NOMO-1 treated with dmso at 0.1 percent for 144 hours (cell line): ENCODE data around the gene GPC5.

Experiments used
- DNase-seq: peaks from one replicate; lab custom pipeline; 2025; ENCODE audit not compliant: unreplicated experiment; lab: John Stamatoyannopoulos, UW

Gene GPC5

DNA sequence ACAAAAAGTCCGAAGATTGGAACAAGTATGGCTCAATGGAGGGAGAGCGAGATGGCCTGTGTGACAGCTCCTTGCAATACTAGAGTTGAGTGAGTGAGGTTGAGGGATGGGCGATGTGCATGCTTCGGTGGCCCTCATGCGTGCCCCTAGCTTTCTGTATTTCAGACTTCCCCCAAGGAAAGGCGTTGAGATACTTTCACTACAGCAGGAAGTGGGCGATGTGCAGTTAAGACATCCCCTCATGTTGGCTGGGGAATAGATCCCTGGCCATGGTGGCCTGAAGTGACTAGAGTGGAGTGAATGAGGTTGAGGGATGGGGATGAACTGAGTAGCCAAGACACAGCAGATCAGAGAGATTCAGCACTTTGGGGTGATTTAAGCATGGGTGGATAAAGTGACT, 1194.3 kb downstream of the GPC5 start:
- DNase-seq, result no peak

DNA sequence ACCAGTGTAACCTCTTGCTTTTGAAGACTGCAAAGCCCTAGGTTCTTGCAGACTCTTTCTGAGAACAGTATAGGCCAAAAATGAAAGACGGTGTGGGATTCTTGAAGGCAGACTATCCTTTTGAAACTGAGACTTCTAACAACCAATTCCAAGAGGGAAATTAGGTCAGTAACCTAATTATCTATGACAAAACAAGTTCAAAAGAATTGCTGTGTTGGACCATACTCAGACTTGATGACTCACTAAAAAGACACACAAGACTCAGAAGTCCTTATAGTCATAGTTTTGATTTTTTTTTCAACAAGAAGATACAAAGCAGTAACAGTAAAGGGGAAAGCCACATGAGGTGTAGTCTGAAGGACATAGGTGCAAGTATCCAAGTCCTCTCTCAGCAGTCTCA, 1204.1 kb downstream of the GPC5 start:
- DNase-seq, result no peak

DNA sequence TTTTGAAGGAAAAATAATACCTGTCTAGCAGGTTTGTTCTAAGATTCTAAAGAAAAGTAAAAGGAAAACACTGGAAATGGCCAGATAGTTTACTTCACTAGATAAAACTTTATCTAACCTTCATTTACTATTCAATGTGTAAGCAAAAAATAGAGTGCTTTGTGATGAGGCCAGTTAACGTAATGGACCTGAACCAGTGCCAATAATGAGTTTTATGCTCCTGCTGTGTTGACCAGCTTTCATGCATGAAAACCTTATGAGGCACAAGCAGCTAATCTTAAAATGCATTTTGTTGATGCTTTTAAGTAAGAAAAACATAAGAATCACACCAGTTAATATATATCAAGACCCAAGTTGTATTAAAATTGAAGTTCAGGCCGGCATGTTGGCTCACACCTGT, 1211.0 kb downstream of the GPC5 start:
- no peak for DNase-seq

DNA sequence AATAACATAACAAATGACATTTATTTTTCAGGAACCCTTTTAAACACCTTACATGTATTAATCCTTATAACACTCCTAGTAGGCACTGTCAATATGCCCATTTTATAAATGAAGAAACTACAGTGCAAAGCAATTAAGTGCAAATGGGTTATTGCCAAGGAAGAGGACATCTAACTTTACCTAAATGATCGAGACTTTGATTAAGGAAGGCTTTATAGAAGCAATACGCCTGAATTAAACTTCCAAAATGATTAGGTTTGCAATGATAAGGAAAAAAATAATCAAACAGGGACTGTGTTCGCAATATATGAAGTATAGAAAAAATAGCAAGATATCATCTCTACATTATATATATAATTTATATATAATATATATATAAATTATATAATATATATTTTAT, 1214.5 kb downstream of the GPC5 start:
- DNase-seq, result no peak

DNA sequence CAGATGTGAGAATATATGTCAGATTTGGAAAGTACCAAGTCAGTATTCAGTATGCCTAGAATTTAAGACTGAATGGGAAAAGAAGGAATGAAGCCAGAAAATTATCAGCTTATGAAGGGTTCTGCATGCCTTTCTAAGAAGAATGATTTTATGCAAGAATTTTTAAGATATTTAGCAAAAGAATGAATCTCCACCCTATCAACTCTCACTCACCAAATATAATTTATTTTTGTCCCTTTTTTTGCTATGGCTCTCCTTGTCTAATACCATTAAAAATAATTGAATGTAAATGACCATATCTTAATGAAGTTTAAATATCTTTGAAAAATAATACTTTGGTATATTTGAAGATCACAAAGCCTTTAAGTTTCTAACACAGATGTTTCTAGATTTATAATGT, 1215.5 kb downstream of the GPC5 start:
- DNase-seq, result no peak

DNA sequence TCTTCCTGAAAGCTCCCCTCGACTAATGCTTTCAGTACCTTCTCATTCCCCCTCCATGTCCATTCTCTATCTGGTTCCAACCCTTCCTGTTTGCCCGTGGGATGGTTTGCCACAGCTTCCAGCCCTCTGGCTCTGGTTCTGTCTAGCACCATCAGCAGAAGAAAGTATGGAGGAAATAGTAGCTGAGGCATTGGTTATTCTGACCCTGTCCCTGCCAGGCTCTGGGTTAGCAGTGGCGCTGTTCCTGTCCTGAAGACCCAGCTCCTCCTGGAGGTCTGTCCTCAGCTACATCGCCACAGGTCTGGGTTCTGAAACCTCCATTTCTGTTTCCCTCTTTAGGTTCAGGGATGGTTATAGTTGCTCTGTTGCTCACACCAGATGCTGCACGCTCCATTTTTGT, 1223.6 kb downstream of the GPC5 start:
- DNase-seq, result no peak

DNA sequence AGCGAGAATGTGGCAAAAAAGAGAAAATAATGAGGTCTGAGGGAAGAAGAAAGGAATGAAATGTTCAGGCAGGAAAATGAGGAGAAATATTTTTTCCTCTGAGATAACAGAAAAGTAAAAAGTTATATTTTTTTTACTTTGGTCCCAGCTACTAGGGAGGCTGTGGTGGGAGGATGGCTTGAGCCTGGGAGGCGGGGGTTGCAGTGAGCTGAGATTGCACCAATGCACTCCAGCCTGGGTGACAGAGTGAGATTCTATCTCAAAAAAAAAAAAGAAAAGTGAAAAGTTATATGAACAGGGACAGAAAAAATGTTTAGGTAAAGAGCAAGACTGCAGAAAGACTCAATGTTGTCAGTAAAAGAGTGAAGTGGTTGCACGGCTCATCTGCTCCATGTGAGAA, 1224.5 kb downstream of the GPC5 start:
- DNase-seq, result no peak

DNA sequence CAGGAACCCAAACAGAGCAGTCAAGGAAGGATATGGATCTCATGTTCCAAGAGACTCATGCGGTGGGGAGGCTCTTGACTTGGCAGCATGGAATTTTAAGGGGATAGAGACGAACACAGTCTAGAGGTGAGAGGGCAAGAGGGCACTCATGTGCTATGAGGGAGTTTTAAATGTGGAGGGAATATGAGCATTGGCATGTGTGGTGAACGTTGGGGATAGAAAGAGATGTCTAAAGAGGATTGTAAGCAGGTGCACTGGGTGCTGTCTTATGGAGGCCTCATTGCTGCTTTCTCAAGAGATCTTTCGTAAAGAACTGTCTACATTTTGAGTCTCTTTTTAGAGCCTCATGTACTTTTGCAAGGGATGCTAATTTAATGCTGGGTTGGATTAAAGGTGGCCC, 1227.9 kb downstream of the GPC5 start:
- no peak for DNase-seq

DNA sequence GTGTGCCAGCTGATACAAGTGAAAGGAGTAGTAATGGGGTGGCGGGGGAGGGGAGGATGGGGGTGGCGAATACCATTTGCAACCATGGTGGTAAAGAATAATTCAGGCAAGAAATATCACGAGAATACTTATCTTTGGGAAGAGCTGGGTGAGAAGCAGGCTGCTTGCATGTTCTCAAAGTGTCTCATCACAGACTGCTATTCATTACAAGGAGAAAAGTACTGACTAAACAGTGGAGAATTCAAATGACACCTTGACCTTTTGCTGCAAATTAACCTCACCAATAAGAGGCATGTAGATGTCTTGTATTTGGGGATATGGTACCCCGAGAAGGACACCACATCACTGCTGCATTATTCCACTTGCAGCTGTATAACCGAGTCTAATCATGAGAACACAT, 1242.5 kb downstream of the GPC5 start:
- no peak for DNase-seq

DNA sequence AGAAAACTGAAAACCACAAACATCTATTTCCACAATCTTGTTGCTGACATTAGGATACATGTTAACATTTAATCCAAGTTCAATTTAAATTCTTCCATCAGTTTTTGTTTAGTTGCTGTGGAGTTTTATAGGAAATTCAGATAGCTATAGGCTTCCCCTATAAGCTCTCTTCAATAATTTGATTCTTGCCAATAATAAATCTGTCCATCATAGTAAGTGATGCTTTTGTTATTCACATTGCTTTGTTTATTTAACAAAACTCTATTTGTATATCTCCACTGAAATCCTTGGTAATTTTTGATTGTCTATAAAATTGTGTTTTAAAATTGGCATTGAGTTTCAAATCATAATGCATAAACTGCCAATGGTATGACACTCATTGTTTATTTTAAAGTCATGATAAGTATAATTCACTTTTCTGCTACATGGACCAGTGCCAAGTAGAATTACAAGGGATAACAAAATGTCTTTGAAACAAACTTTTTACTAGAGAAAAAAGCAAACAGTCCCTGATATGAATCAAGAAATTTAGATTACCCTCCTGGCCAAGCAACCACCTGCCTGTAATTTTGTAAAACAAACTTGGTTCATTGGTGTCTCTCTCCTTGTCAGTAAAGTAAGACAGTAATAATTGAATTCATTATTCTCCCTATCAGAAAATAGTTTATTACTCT, 1250.9 kb downstream of the GPC5 start:
- no peak for DNase-seq

DNA sequence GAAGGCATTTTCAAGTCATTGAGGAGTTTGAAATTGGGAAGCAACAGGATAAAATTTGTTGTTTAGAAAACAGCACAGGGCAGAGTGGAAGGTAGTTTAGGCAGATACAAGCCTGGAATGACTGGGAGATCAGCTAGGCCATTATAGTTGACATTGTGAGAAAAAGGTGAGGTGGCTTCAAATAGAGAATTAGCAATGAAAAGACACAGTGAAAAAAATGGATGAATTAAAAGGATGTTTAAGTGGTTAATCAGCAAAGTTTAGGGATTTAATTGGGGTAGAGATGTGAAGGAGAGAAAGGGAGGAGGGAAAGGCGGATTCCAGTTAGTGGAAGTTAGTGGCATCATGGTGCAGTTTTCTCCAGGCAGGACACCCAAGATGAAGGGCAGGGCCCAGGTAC, 1257.7 kb downstream of the GPC5 start:
- DNase-seq, result no peak

DNA sequence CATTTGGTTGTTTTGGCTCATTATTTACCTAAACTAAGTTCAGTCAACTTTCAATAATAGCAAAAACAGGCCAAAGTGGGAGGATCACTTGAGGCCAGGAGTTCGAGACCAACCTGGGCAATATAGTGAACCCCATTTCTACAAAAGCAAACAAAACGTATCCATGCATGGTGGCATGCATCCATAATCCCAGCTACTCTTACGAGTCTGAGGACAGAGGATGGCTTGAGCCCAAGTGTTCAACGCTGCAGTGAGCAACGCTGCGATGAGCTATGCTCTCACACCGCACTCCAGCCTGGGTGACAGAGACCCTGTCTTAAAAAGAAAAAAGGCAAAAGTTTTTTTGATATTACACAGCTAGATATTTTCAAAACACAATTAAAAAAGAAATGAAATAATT, 1258.2 kb downstream of the GPC5 start:
- no peak for DNase-seq

DNA sequence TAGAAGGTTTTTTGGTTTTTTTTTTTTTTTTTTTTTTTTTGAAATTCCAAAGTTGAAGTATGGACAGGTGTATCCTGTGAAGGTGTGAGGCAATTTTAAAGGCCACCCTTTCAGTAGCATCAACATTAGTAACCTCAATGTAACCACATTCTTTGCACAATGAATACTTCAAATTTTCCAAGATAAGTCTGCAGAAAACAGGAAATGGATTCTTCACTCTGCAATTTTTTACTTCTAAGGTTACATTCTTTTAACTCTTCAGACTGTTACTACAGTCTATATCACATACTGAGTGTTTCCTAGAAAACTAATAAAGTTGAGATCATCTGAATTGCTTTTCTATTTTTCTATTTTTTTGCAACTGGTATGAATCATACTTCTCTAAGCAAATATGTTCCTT, 1259.1 kb downstream of the GPC5 start:
- DNase-seq, result no peak

DNA sequence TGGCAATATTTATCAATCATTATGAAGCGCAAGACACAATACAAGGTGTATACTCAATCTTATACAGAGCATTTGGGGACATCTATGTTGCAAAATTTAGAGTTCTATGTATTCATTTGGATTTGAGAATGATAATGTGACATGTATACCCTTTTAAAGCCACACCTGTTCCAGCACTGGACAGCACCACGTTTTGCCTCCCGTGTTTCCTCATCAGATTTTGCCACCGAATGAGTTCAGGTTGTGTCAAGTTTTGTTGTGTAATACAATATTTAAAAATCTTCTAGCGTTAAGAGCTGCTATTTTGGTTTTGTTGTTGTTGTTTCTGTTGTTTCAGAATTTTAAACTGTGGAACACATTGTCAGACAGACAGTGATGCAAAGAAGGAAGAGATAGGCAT, 1259.9 kb downstream of the GPC5 start:
- DNase-seq, result no peak

DNA sequence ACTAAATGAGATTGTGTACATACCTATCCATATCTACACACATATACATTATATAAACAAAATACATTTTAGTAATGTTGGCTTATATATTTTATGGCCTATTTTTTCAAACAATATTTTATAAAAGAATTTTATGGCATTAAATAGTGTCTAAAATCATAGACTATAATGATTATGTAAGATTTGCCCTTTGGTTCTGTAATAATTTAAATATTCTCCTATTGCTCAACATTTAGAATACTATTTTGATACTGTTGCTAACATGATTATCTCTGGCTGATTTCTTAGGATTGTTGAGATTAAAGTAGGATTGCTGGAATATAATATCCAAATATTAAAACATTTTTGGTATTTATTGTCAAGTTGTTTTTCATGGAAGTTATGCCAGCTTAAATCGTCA, 1263.0 kb downstream of the GPC5 start:
- no peak for DNase-seq

DNA sequence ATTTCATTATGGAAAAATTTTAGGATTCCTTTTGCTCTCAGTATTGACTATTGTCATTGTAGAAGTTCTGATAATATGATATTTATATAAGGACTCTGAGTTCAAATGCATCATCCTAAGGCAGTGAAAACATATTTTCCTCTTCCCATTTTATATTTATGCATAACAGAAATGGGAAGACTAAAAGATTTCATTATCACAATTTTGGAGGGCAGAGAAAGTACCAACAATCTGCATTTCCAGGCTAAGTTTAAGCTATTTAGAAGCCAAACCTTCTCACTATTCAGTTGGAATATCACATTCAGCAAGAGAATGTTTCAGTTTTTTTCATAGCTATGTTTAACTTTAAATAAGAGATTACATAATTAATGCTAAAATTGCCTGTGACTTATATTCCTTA, 1269.7 kb downstream of the GPC5 start:
- DNase-seq, result no peak

DNA sequence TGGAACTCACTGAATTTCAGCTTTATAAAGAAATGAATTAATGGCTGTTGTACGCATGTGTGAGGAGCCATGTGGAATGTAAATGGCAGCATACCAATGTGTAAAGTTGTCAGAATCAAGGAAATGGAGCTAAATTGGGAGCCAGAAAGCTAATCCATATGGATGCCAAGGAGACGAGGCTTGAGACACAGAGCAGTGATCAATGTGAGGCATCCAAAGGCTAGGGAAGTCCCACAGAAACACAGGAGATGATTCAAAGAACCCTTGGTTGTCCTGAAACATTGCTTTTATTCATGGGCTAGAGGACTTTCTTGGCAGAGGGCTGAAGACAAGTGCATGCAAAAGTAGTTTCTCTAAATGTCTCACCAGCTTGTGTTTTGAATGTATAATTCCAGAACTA, 1271.7 kb downstream of the GPC5 start:
- no peak for DNase-seq

DNA sequence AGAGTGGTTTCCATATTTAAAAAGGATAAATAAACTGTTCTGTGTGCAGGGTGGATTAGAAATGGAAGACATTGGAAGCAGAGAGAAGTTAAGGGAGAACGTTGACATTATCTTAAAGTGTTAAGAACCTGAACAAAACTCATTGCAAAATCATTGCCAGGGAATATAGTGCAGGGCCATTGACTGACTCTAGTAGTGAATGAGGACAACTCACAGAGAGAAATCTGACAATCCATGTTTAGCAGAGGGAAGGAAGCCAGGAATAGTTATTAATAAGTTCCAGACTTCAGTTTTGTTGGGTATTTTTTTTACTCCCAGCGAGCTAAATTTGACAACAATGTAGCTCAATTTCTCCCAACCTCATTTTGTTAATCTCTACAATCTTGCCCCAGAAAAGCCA, 1273.4 kb downstream of the GPC5 start:
- DNase-seq, result no peak

DNA sequence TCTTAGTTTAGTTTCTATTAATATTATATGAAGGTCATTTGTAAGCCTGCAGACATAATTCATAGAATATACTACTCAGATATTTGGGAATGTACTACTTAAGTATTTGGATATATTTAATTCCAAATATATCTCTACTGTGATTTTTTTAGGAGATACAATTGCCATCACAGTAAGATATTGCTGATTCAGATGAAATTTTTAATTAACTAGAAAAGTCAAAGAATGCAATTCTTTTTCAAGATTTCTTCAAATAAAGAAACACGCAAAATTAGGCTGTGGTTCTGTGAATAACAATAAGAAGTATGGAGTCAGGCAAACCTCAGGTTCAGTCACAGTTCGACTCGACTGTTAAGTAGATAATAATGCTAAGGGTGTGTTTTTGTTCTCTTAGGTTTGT, 1277.8 kb downstream of the GPC5 start:
- DNase-seq, result no peak

DNA sequence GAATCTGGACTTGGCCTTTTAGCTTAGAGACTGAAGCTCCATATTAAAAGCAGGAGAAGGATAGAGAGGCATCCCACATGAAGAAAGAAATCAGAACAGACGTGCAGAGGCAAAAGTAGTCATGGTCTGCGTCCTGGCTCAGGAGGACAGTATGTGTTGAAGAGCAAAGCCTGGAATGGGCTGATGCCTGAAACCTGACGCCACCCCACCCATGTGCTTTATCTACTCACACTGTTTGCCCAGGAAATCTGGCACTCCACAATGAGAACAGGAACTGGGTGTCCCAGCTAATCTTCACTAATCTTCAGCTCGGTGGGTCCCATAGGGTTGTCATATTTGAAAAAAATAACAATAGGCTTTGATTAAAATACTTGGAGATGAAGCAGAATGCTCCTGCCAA, 1279.2 kb downstream of the GPC5 start:
- no peak for DNase-seq

DNA sequence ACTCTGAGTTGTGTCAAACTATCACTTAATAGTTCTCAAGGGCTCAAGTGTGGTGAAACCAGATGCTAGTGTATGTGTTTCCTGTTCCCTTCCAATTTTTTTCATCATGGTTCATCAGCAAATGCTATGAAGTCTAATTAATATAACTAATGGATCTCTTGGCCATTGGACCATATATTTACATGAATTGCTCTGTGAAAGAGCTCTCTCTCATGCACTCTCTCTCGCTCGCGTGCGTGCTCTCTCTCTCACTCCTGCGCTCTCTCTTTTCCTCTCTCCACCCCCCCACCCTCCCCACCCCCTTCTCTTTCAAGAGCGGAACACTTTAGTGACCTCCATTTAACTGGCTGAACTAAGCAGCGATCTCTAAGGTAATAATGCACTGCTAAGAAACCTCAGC, 1281.2 kb downstream of the GPC5 start:
- no peak for DNase-seq

DNA sequence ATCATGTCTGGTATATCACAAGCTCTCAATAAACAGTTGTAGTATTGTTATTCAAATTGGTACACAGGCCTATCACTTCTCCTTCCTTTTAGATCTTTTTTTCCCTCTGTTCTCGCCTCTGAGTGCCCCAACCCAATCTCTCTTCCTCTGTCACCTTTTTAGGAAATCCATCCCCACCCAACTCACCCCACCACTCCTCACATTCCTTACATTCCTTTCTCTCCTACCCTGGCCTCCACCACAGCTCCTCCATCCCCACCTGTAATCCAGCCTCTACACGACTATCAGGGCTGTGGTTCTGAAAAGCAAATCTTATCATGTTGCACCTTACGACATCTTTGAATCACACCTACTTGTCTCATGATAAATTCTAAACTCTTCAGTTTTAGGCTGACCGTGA, 1282.8 kb downstream of the GPC5 start:
- DNase-seq, result no peak

DNA sequence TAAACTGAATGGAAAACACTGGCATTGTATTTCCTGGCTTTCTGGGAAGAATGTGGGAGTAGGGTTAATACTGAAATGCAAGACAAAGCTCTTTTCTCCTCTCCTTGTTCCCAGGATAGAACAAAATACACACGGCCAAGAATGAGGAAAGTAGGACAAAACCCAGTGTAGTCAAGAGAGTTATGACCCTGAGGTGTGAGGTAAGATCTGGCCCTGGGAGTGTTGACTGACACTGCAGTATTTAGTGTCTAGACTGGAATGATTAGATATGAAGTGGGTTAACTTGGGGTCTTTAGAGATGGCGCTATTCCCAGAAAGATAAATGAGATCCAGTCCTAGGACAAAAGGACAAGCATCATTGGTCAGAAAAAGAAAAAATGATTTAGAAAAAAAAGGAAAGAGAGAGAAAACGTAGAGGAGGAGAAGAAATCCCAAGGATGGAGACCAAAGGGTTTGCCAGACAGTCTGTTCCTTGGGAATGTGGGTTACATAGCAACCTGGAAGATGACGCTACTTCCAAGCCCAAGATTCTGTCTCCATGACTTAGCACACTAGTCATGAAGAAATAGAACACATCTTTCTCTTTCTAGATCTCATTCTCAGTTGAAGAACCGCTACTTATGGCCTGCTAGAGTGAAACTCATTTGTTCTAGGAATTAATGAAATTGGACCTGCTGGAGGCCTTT, 1284.6 kb downstream of the GPC5 start:
- no peak for DNase-seq
